GM18858 (cell line): Measurements from ENCODE around the gene MDGA2.
"Not testable (repeated sequence)": the region's sequence is repeated elsewhere in the genome, so short reads cannot be mapped to it uniquely, and the experiment has no call there.

Experiments used
- ATAC-seq: cut with Tn5 transposase; IDR thresholded peaks from one replicate; pipeline ENCODE4 v1.9.1; 2021; ENCODE audit not compliant: unreplicated experiment

The MDGA2 gene

GRCh38 chr14:47624126-47624525, 51.3 kb downstream of the MDGA2 start:
- not testable (repeated sequence) for ATAC-seq

- no peak for ATAC-seq
Observed at GRCh38 chr14:47619392-47619791, 56.0 kb downstream of the MDGA2 start.

DNA sequence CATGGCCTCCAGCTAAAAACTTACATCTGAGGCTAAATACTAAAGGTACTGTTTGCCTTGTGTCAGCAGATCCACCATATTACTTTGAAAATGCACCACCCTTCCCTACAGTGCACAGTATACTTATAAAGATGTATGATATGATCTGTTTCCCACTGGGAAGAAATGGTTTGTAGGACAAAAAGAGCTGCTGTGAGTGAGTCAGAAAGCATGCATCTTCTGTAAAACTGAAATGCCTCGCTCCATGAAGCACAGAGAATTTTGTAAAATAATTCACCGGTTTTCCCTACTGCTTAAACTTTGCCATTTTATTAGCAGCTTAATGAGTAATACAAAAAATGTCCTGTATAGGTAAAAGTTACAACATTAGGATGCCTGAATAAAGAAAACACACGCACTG, 68.8 kb downstream of the MDGA2 start:
- no peak for ATAC-seq

GRCh38 chr14:47596860-47597259, 78.5 kb downstream of the MDGA2 start:
- ATAC-seq = peak; percentile 36

DNA sequence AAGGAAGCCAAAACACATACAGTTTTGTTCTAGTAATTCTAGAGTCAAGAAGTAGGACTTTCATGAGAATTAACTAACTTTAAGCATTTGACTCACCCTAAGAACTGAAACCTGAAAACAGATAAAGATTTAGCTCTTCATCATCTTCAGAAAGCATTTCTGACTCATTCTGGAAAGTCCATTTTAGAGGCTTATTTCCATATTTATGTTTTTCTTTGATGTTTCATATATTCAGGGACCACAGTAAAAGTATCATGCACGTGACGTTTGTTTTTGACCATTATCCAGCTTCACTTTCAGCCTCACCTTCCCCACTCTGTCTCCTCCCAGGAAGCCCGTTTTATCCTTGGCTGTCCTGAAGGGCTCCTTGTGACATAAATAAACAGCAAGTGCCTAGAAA, 79.2 kb downstream of the MDGA2 start:
- peak; percentile 89 for ATAC-seq

- no peak for ATAC-seq
Observed at GRCh38 chr14:47595552-47595951, 79.9 kb downstream of the MDGA2 start.

GRCh38 chr14:47590767-47591495, 84.5 kb downstream of the MDGA2 start:
- no peak for ATAC-seq

GRCh38 chr14:47585447-47585846, 90.0 kb downstream of the MDGA2 start:
- ATAC-seq = no peak

DNA sequence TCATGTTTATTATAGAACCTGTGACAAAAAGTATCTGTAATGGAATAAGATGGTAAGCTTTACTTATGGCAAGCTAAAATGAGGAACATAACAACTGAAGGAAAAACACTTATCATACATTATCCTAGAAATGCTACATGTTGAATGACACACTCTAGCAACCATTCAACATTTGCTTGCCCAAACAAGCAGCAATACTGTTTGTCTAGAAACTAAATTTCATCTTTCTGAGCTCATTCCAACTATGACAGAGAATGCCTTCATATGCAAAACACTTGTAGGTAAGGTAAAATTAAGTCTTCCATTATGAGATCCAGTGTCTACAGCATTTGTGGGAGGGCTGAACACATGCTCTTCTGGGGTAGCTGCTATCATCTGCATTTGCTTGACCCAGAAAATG, 108.1 kb downstream of the MDGA2 start:
- ATAC-seq = no peak

GRCh38 chr14:47557894-47558293, 117.5 kb downstream of the MDGA2 start:
- no peak for ATAC-seq

DNA sequence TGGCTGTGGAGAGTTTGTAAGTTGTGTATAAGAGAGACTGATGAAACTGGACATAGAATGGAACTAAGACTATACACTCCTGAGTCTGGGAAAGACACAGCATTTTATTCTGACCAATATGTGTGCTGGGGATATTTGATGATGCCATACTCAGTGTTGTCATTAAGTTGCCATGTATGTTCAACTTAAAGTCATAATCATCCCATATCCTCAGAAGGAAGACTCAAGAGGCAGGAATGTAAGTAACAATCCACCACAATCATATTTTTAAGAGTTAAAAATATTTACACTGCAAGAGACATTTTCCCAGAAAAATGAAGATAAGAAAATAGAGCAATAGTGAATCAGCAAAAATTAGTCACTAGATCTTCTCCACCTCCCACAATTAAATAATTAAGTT, 120.1 kb downstream of the MDGA2 start:
- ATAC-seq = no peak

- ATAC-seq = no peak
Observed at GRCh38 chr14:47549886-47550285, 125.5 kb downstream of the MDGA2 start.

GRCh38 chr14:47543459-47543858, 131.9 kb downstream of the MDGA2 start:
- no peak for ATAC-seq

DNA sequence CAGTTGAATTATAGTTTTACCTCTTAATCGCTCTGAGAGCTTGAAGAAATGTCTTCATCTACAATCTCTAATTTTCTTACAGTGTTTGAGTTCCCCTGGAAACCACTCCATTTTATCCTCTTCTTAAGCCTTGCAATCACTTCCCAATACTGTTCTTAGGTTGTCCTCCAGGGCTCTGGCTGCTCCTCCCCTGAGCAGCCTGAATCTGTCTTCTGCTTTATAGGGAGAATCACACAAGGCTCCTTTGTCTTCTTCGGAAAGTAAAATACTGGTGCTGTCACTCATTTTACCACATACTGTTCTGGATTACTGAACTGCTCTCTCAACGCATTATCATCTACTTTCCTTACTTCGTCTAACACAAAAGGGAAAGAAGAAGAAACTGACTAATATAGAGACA, 133.7 kb downstream of the MDGA2 start:
- no peak for ATAC-seq

DNA sequence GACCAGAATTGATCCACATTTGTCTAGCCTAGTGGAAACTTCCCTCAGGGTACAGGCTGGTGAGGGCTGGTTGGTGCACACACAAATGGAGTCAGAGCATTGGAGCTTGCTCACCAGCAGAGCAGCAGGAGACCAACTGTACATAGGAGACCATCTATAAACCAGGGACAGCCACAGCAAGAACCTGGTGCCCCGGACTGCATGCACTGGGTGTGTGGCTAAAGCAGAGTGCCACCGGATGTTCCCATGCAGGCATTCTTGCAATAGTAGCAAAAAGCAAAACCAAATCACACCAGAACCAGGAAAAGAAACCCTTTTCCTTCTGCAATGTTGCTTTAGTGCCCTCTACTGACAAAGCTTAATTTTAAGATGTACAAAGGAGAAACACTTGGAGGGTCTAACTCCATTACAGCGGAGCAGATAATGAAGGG, 136.4 kb downstream of the MDGA2 start:
- no peak for ATAC-seq

DNA sequence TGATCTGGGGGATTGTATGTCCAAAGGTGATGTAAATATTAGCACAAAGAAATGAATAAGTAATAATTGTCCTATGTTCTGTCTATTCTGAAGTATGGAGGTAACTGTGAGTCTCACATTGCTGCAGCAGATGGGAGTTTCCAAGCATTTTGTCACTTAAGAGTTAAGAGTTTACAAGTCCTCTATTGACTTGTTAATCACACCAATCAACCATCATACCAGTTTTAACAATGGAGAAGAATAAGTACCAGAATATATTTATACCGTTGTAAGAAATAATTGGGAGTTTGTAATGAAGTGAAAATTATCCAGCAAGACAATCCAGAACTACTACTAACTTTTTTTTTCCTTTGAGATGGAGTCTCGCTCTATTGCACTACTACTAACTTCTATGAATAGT, 139.1 kb downstream of the MDGA2 start:
- ATAC-seq = no peak

GRCh38 chr14:47526591-47527244, 148.7 kb downstream of the MDGA2 start:
- ATAC-seq = no peak

DNA sequence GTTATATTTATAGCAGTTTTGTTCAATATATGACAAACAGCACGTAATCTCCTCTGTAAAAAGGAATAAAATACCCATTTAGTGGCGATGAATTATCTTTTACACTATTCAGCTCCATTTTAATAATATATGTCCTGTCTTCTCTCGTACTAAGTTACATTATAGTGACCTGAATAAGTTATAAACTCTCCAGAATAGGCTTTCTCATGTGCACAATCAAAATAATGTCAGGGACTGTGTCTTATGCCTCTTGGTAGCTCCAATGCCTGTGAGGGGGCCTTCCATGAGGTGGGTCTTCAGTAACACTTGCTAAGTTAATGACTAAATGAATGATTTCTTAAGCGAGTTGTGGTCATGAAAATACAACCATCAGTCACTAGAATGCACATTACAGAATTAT, 150.9 kb downstream of the MDGA2 start:
- no peak for ATAC-seq

GRCh38 chr14:47520382-47520781, 155.0 kb downstream of the MDGA2 start:
- ATAC-seq = no peak

- no peak for ATAC-seq
Observed at GRCh38 chr14:47511829-47512228, 163.6 kb downstream of the MDGA2 start.

DNA sequence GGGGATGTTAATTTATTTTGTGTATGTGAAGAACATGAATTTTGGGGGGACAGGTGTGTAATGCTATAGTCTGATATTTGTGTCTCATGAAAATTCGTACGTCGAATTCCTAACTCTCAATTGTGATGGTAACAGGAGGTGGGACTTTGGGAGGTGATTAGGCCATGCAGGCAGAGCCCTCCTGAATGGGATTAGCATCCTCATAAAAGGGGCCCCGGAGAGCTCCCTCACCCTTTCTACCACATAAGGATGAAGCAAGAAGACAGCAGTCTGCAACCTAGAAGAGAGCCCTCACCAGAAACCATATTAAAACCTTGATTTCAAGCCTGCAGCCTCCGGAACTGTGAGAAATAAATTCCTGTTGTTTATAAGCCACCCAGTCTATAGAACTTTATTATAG, 165.4 kb downstream of the MDGA2 start:
- ATAC-seq = no peak

GRCh38 chr14:47507861-47508260, 167.5 kb downstream of the MDGA2 start:
- ATAC-seq = no peak

GRCh38 chr14:47500369-47500768, 175.0 kb downstream of the MDGA2 start:
- no peak for ATAC-seq
